ENCODE results near the gene GH2. TPM values are rescaled to one million over a fixed set of nuclear protein-coding genes. Genes with fewer than 3 reads are reported as not detected.
"Not testable (repeated sequence)": the region's sequence is repeated elsewhere in the genome, so short reads cannot be mapped to it uniquely, and the experiment has no call there.

The GH2 gene
- total RNA-seq, 1 donor from 2014 or later = not detected

- FAIRE-seq = no peak
- peak in 1 of 2 donors; percentile 67 for DNase-seq (ENCODE audit: low spot score in 2 of 2)
Observed at GRCh38 chr17:63911657-63912100, 29.9 kb upstream of the GH2 start.

GRCh38 chr17:63911041-63911635 lies 29.4 kb upstream of the GH2 start, which contains the start of gene CSHL1:
TSS of gene CSHL1 (minus strand) at chr17:63911258. CDS start at chr17:63911196, 62 bp downstream.
- FAIRE-seq (no peak), DNase-seq (ENCODE audit: low spot score in 2 of 2) (no peak)

DNA sequence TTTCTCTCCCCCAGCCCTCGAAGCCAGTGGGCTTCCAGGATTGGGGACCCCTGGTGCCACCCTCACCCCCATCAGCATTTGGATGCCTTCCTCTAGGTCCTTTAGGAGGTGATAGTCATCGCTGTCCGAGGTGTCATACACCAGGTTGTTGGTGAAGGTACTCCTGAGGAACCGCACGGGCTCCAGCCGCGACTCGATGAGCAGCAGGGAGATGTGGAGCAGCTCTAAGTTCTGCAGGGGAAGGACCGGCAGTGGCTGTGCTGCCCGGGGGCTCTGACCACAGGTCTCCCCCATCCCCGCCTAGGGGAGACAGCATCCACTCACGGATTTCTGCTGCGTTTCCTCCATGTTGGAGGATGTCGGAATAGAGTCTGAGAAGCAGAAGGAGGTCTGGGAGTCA lies 28.4 kb upstream of the GH2 start:
- no peak for FAIRE-seq
- DNase-seq (ENCODE audit: low spot score in 2 of 2) = no peak

- not testable (repeated sequence) for FAIRE-seq
Observed at GRCh38 chr17:63909586-63909985, 27.8 kb upstream of the GH2 start.

DNA sequence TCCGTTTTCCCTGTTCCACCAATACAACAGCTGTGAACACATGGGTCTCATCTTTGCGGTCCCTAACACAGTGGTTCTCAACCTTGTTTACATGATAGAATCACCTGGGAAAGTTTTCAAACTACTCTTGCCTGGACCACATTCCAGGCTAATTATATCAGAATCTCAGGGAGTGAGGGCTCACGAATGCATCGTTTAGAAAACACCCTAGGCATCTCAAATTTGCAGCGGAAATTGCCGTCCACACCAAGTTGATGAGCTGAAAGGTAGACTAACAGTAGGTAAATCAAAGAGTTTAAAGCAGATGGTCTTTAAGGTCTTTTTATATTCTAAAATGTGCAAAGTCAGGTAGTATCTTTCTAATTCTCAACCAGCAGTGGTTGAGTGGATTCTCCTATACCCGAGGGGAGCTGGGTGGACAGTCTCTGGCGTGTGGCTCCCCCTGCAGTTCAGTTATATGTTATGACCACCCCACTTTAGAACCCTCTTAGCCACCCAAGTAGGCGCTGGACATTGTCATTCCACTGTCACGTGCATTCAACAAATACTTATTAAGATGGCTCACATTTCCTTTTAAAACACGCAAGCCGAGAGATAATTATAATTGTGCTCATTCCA lies 25.5 kb upstream of the GH2 start:
- not testable (repeated sequence) for FAIRE-seq

More at GRCh38 chr17:63909586-63909985, 27.8 kb upstream of the GH2 start:
- not testable (repeated sequence) for DNase-seq (ENCODE audit: low spot score in 2 of 2)

DNA sequence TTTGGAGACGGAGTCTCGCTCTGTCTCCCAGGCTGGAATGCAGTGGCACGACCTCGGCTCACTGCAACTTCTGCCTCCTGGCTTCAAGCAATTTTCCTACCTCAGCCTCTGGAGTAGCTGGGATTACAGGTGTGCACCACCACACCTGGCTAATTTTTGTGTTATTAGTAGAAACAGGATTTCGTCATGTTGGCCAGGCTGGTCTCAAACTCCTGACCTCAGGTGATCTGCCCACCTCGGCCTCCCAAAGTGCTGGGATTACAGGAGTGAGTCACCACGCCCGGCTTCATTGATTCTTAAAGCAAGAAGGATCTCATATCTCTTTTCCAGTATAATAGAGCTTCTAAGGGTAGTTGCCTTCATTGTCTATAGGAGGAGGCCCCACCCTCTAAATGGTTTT lies 23.1 kb upstream of the GH2 start:
- not testable (repeated sequence) for DNase-seq (ENCODE audit: low spot score in 2 of 2); FAIRE-seq

More for the DNA sequence above, 25.5 kb upstream of the GH2 start:
- not testable (repeated sequence) for DNase-seq (ENCODE audit: low spot score in 2 of 2)

DNA sequence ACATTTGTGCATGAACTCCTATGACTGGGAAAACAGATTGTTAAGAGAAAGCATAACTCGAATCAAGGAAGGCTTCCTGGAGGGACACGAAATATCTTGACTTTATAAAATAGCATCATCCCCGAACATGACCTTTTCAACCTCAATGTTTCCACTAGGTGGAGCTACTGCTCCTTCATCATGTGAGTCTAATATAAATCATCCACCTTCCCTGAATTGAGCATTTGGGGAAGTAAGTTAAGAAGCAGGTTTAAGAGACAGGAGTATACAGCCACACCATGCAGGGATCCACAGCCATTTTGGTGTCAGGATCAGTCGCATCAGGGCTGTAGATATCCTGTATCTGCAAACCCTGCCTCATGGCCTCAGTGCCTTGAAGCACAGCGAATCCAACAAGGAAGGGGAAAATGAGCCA lies 22.1 kb upstream of the GH2 start:
- not testable (repeated sequence) for FAIRE-seq; DNase-seq (ENCODE audit: low spot score in 2 of 2)

GRCh38 chr17:63901971-63902370 lies 20.2 kb upstream of the GH2 start:
- not testable (repeated sequence) for DNase-seq (ENCODE audit: low spot score in 2 of 2)

GRCh38 chr17:63898899-63899798 lies 17.4 kb upstream of the GH2 start:
- DNase-seq (ENCODE audit: low spot score in 2 of 2); FAIRE-seq: not testable (repeated sequence)

More at GRCh38 chr17:63901971-63902370, 20.2 kb upstream of the GH2 start:
- not testable (repeated sequence) for FAIRE-seq

DNA sequence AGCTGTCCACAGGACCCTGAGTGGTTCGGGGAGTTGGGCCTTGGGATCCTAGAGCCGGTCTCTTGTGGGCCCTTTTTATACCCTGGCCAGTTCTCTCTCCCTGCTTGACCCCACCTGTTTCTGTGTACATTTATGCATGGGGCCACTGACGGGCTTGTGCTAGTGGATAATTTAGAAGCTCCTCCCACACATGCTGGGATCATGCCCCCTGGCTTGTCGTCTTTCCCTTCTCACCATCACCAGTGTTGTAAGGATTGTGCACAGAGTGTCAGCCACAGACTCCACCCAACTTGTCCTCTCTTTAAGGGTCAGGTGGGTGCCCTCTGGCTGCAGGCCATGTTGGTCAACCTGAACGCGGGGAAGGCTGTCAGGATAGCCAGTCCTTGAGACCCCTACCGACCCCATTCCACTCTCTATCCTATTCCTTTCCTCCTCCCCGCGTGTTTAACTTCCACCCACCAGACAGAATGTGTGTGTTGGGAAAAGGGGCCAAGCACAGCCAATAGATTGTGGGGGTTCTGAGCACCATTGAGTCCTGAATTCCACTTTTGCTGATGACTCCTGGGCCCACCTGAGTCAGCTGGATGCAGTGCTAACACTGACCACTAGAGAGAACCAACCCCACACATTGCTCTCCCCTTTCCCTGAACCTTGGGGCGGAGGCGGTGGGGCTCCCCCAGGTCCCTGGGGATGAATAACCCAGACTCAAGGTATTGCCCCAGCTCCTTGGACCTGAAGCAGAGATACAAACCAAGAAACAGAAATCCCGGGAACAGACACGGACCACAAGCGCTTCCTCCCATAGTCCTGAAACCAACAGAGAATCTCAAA lies 15.0 kb upstream of the GH2 start, which contains the start of gene CSH1:
Gene CSH1 (minus strand): TSS at position 51 of the 831 bp plus-strand sequence. CDS start 63 bp downstream, outside the sequence.
- not testable (repeated sequence) for FAIRE-seq; DNase-seq (ENCODE audit: low spot score in 2 of 2)

DNA sequence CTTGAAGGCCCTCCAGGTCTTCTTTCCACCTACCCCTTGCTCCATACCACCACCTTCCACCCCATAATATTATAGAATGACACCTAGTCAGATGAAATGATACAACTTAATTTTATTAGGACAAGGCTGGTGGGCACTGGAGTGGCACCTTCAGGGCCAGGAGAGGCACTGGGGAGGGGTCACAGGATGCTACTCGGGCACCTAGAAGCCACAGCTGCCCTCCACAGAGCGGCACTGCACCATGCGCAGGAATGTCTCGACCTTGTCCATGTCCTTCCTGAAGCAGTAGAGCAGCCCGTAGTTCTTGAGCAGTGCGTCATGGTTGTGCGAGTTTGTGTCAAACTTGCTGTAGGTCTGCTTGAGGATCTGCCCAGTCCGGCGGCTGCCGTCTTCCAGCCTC lies 13.1 kb upstream of the GH2 start:
- DNase-seq (ENCODE audit: low spot score in 2 of 2); FAIRE-seq: not testable (repeated sequence)

DNA sequence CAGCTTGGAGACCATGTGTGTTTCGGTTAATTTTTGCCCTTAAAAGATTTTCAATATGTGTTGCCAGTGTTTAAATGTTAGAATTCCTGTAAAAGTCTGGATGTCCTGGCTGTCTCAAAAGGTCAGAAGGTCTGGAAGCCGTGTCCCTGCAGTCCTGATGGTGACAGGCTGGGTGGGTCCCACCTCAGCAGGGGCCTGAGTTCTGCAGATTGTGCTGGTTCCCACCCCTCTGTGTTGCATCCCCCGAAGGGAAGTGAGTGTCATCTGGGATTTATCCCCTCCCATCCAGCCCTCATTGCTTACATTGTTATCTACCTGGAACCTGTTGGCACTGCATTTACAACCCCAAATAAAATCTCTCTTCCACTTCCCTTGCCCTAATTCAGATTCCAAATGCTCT lies 12.3 kb upstream of the GH2 start:
- FAIRE-seq; DNase-seq (ENCODE audit: low spot score in 2 of 2): not testable (repeated sequence)

DNA sequence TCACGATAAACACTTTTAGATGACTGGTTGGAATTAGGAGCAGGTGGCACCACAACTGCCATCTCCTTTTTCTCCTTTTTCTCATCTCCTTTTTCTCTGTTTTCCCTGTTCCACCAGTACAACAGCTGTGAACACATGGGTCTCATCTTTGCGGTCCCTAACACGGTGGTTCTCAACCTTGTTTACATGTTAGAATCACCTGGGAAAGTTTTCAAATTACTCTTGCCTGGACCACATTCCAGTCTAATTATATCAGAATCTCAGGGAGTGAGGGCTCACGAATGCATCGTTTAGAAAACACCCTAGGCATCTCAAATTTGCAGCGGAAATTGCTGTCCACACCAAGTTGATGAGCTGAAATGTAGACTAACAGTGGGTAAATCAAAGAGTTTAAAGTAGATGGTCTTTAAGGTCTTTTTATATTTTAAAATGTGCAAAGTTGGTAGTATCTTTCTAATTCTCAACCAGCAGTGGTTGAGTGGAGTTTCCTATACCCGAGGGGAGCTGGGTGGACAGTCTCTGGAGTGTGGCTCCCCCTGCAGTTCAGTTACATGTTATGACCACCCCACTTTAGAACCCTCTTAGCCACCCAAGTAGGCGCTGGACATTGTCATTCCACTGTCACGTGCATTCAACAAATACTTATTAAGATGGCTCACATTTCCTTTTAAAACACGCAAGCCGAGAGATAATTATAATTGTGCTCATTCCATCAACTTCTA lies 10.7 kb upstream of the GH2 start:
- FAIRE-seq; DNase-seq (ENCODE audit: low spot score in 2 of 2): not testable (repeated sequence)

- not testable (repeated sequence) for FAIRE-seq; DNase-seq (ENCODE audit: low spot score in 2 of 2)
Observed at GRCh38 chr17:63889026-63889848, 7.5 kb upstream of the GH2 start.

DNA sequence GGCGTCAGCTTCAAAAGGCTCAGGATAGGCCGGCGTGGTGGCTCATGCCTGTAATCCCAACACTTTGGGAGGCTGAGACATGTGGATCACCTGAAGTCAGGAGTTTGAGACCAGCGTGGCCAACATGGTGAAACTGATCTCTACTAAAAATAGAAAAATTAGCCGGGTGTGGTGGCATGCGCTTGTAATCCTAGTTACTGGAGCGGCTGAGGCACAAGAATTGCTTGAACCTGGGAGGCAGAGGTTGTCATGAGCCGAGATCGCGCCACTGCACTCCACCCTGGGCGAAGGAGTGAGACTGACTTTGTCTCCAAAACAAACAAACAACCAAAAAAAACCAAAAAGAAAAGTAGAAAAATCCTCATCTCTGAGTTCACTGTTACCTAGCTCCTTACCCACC lies 3.4 kb upstream of the GH2 start:
- not testable (repeated sequence) for FAIRE-seq

DNA sequence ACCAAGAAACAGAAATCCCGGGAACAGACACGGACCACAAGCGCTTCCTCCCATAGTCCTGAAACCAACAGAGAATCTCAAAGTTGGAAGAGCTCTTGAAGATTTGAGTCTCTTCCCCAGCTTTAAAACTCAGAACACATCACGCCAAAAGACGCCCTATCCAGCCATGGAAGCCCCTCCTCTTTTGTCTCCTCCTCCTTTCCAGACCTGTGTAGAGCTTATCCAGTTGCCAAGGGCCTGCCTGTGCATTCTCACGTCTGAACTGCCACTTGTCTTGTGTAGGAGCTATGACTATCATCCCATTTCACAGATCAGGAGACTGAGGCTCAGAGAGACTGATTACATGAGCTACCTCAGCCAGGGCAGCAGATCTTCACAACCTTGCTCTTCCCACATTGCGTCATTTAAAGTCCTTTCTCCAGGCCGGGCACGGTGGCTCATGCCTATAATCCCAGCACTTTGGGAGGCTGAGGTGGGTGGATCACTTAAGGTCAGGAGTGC lies 932 bp upstream of the GH2 start:
- not testable (repeated sequence) for FAIRE-seq; DNase-seq (ENCODE audit: low spot score in 2 of 2)

More for the DNA sequence above, 3.4 kb upstream of the GH2 start:
- DNase-seq (ENCODE audit: low spot score in 2 of 2) = not testable (repeated sequence)

- not testable (repeated sequence) for FAIRE-seq; DNase-seq (ENCODE audit: low spot score in 2 of 2)
Observed at GRCh38 chr17:63881337-63881736, 407 bp downstream of the GH2 start.

- FAIRE-seq (no peak), DNase-seq (ENCODE audit: low spot score in 2 of 2) (no peak)
Observed at GRCh38 chr17:63880706-63881105, 1.0 kb downstream of the GH2 start.

Data from frontal cortex (tissue), 4 donors.